Ovary (tissue), 3 donors: ENCODE measurements around the gene TMEM234.

ENCODE experiments used
- EP300 ChIP-seq: sonication (generic); formaldehyde crosslinking; IDR thresholded peaks from one replicate; pipeline ENCODE4 v1.6.1; 2017; ENCODE audit warnings: antibody characterized with exemption
- POLR2A ChIP-seq: fragments of 450-650 bp; IDR thresholded peaks from one replicate; pipeline ENCODE4 v1.6.1; 2017; ENCODE audit warnings: antibody characterized with exemption, mild to moderate bottlenecking, moderate library complexity
- TF ChIP-seq, protein P1 (sequence below), 3 donors: fragments of 450-650 bp in 2 of 3; fragments of 200-600 bp in 1 of 3; IDR thresholded peaks; one replicate each; pipeline versions ENCODE4 v1.5.1 to v1.8.0; 2016 to 2022; ENCODE audit warnings: antibody characterized with exemption in 3 of 3, mild to moderate bottlenecking in 1 of 3
- donor health status: DM: no; HTN: no; CAD: no.

DNA sequence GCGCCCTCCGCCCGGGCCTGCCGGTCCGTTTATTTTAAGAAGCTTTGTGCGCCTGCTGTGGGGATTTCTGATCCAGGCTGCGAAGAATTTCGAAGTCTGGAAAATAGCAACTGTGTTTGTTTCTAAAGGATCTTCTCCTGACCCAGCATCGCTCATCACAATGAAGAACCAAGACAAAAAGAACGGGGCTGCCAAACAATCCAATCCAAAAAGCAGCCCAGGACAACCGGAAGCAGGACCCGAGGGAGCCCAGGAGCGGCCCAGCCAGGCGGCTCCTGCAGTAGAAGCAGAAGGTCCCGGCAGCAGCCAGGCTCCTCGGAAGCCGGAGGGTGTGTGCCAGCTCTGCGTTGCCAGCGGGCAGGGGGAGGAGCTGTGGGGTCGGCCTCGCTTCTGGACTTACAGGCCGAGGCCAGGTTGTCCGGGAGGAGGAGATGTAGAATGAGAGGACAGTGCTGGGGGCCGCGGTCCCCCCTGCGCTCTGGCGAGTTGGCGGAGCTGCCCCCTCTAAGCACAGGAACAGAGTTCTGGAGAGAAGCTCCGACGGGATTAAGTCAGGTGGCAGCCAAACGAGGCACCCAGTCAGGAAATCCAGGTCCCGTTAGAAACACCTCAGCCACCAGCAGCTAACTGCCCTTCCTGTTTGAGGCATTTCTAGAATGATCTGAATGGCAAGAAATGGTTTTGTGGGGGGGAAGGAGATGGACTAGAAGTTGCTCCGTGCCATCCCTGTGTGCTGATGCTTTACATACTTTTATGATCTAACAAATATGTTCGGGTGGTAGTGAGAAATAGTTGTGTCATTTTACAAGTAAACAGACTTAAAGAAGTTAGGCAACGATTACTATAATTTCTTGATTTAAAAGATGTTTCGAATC lies 41.7 kb downstream of the TMEM234 start:
- TF ChIP-seq, protein P1, sequence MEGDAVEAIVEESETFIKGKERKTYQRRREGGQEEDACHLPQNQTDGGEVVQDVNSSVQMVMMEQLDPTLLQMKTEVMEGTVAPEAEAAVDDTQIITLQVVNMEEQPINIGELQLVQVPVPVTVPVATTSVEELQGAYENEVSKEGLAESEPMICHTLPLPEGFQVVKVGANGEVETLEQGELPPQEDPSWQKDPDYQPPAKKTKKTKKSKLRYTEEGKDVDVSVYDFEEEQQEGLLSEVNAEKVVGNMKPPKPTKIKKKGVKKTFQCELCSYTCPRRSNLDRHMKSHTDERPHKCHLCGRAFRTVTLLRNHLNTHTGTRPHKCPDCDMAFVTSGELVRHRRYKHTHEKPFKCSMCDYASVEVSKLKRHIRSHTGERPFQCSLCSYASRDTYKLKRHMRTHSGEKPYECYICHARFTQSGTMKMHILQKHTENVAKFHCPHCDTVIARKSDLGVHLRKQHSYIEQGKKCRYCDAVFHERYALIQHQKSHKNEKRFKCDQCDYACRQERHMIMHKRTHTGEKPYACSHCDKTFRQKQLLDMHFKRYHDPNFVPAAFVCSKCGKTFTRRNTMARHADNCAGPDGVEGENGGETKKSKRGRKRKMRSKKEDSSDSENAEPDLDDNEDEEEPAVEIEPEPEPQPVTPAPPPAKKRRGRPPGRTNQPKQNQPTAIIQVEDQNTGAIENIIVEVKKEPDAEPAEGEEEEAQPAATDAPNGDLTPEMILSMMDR (IDR thresholded peaks at IDR 0.05), result no peak
- TF ChIP-seq EP300 (no peak), POLR2A (peak; percentile 54)
